Karpas-422 (cell line): ENCODE measurements around the gene AK8. TPM values are rescaled to one million over a fixed set of nuclear protein-coding genes. Genes with fewer than 3 reads are reported as not detected.

Experiments used
- DNase-seq: peaks from one replicate; pipeline ENCODE4 v3.0.0-alpha.2; 2015
- H2AFZ ChIP-seq: fragments of 200-600 bp; sonication (generic); 2 replicates; pipeline ENCODE4 v1.6.1; 2014; ENCODE audit warnings: antibody characterized with exemption, low read length, mixed read lengths
- H3K27ac ChIP-seq: fragments of 200-600 bp; sonication (generic); 2 replicates; pipeline ENCODE4 v1.5.1; 2014; ENCODE audit warnings: mild to moderate bottlenecking, low read length, moderate library complexity
- H3K27me3 ChIP-seq: fragments of 200-600 bp; sonication (generic); 2 replicates; pipeline ENCODE4 v1.6.1; 2014; ENCODE audit warnings: low read length, mixed read lengths
- H3K36me3 ChIP-seq: fragments of 200-600 bp; sonication (generic); 2 replicates; pipeline ENCODE4 v1.6.1; 2014; ENCODE audit warnings: low read length, mixed read lengths; ENCODE audit not compliant: insufficient read depth
- H3K4me1 ChIP-seq: fragments of 200-600 bp; sonication (generic); 2 replicates; pipeline ENCODE4 v1.6.1; 2014; ENCODE audit warnings: mild to moderate bottlenecking, low read length, mixed read lengths
- H3K4me2 ChIP-seq: fragments of 200-600 bp; sonication (generic); 2 replicates; pipeline ENCODE4 v1.6.1; 2014; ENCODE audit warnings: low read length, low read depth, mild to moderate bottlenecking; ENCODE audit not compliant: poor library complexity, severe bottlenecking
- H3K4me3 ChIP-seq: fragments of 200-600 bp; sonication (generic); 2 replicates; pipeline ENCODE4 v1.5.1; 2014; ENCODE audit warnings: mild to moderate bottlenecking, antibody characterized with exemption, low read length, mixed read lengths
- H3K79me2 ChIP-seq: fragments of 200-600 bp; sonication (generic); 2 replicates; pipeline ENCODE4 v1.6.1; 2014; ENCODE audit warnings: mild to moderate bottlenecking, low read length, mixed read lengths
- H3K9ac ChIP-seq: fragments of 200-600 bp; sonication (generic); 2 replicates; pipeline ENCODE4 v1.6.0; 2014; ENCODE audit warnings: low read length
- H3K9me2 ChIP-seq: fragments of 200-600 bp; sonication (generic), shearing (Covaris generic); replicated peaks from 2 replicates; pipeline ENCODE4 v1.6.0; 2014; ENCODE audit warnings: mild to moderate bottlenecking, low read length, moderate library complexity; ENCODE audit not compliant: insufficient read depth
- H3K9me3 ChIP-seq: fragments of 300-700, 200-600 bp; sonication (generic); 2 replicates; pipeline ENCODE4 v1.6.1; 2014; ENCODE audit warnings: low read length, mixed read lengths
- H4K20me1 ChIP-seq: fragments of 200-600 bp; sonication (generic); 2 replicates; pipeline ENCODE4 v1.6.1; 2014; ENCODE audit warnings: mild to moderate bottlenecking, antibody characterized with exemption, low read length, low read depth; ENCODE audit not compliant: insufficient read depth
- total RNA-seq: library from RNA; depleted of rRNA; stranded (reverse); fragments of >200 nt; shearing (Covaris generic); gene quantifications from 2 replicates; pipeline ENCODE4 v1.2.3, GENCODE V29; 2014; ENCODE audit warnings: low replicate concordance; rRNA removed

The AK8 gene
- total RNA-seq, 1 experiment from 2014 or later: not detected

- Histone ChIP-seq H3K27ac (no peak overlapping the region), H4K20me1 (no peaks in the 10 kb centered on the region), H3K9ac (no peak overlapping the region), H3K9me2 (no peaks in the 10 kb centered on the region), H2AFZ (no peak overlapping the region), H3K4me3 (no peak overlapping the region), H3K4me2 (no peak overlapping the region), H3K36me3 (peaks cover 59% of the 10 kb centered on the region), H3K79me2 (peaks cover 3% of the 10 kb centered on the region; the same call in 1 of the 2 replicates), H3K9me3 (no peaks in the 10 kb centered on the region), H3K4me1 (no peaks in the 10 kb centered on the region), H3K27me3 (no peaks in the 10 kb centered on the region)
- no peak for DNase-seq
These were observed 187.4 kb downstream of the AK8 start for GRCh38 chr9:132690696-132691095.

DNA sequence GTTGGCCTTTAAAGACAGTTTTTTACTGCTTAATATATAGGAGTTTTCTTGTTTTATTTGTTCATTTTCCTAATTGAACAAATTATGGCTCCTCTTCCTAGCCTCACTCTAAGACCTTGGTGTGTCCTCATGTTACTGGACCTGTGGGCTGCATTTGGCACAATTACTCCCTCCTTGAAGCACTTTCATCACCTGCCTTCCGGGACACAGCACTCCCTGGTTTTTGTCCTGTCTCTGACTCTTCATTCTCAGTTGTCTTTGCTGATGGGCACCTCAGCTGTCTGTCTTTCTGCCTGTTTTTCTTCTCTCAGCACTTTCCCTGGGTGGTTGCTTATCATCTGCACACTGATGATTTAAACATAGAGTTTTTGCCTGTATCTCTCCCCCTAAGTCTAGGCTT, 194.2 kb downstream of the AK8 start:
- Histone ChIP-seq H3K9me3 (no peaks in the 10 kb centered on the region), H3K27ac (no peak overlapping the region), H3K4me3 (no peak overlapping the region), H3K9me2 (no peaks in the 10 kb centered on the region), H3K36me3 (peaks cover 47% of the 10 kb centered on the region), H3K27me3 (no peaks in the 10 kb centered on the region), H3K79me2 (peaks cover 56% of the 10 kb centered on the region), H4K20me1 (peaks cover 19% of the 10 kb centered on the region), H3K4me2 (no peak overlapping the region), H3K9ac (no peak overlapping the region), H2AFZ (no peak overlapping the region), H3K4me1 (no peaks in the 10 kb centered on the region)
- no peak for DNase-seq

GRCh38 chr9:132681561-132681960, 196.5 kb downstream of the AK8 start:
- Histone ChIP-seq H3K27me3 (no peaks in the 10 kb centered on the region), H3K4me1 (no peaks in the 10 kb centered on the region), H3K9me2 (no peaks in the 10 kb centered on the region), H3K79me2 (peaks cover 79% of the 10 kb centered on the region), H3K27ac (no peak overlapping the region), H3K4me2 (no peak overlapping the region), H3K9ac (no peak overlapping the region), H4K20me1 (peaks cover 32% of the 10 kb centered on the region), H3K9me3 (no peaks in the 10 kb centered on the region), H3K4me3 (no peak overlapping the region), H2AFZ (no peak overlapping the region), H3K36me3 (peaks cover 45% of the 10 kb centered on the region)
- DNase-seq: no peak

DNA sequence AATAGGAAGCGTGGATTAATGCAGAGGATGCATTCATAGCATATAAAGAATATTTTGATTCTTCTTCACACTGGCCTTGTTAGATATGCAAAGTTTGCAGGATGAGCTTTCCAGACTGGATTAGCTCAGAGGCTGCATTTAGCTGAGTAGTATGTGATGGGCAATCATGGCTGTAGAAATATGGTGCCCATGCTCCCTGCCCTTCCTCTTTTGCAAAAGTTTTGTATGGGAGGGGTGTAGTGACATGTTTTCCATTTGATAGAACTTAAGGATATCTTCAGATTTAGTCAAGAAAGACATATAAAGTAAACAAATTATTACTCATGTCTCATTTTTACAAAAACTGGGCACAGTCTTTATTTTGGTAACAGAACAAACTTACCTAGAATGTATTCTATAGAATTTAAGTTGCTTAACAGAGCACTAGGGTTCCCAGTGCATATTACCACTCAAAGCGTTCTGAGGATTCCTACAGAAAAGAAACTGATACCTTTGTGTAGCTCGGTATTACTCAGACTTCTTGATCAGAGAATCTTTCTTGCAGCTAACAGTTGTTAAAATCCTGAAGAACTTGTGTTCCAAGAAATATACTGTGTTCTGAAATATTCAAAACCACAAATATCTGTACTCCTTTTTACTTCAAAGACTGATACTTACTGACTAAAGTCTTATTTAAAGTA, 198.0 kb downstream of the AK8 start:
- no peak overlapping the region for H3K27ac ChIP-seq
- no peak overlapping the region for H2AFZ ChIP-seq
- H3K79me2 ChIP-seq: peaks cover 88% of the 10 kb centered on the region
- H3K27me3 ChIP-seq: no peaks in the 10 kb centered on the region
- H3K9me2 ChIP-seq: no peaks in the 10 kb centered on the region
- H3K9me3 ChIP-seq: no peaks in the 10 kb centered on the region
- H4K20me1 ChIP-seq: peaks cover 38% of the 10 kb centered on the region
- no peak overlapping the region for H3K9ac ChIP-seq
- H3K36me3 ChIP-seq: peaks cover 36% of the 10 kb centered on the region
- no peaks in the 10 kb centered on the region for H3K4me1 ChIP-seq
- H3K4me3 ChIP-seq: no peak overlapping the region
- H3K4me2 ChIP-seq: no peak overlapping the region
- no peak for DNase-seq

GRCh38 chr9:132677976-132678375, 200.1 kb downstream of the AK8 start:
- Histone ChIP-seq H3K36me3 (peaks cover 26% of the 10 kb centered on the region), H3K9me2 (no peaks in the 10 kb centered on the region), H3K4me3 (no peak overlapping the region), H3K4me1 (no peaks in the 10 kb centered on the region), H3K4me2 (no peak overlapping the region), H3K79me2 (peaks cover 96% of the 10 kb centered on the region), H2AFZ (no peak overlapping the region), H3K27ac (no peak overlapping the region), H4K20me1 (peaks cover 48% of the 10 kb centered on the region), H3K9me3 (no peaks in the 10 kb centered on the region), H3K27me3 (no peaks in the 10 kb centered on the region), H3K9ac (no peak overlapping the region)
- no peak for DNase-seq

Other genes with a start within 250 kb of the AK8 start
- 19.5 and 21.8 TPM in 2 replicates for gene DDX31, start 208.3 kb downstream of the AK8 start, total RNA-seq
- 8.8 and 11.2 TPM in 2 replicates for gene GTF3C4, start 207.8 kb downstream of the AK8 start, total RNA-seq
- gene SPACA9, start 614 bp upstream of the AK8 start, total RNA-seq: 4.9 and 13.5 TPM in 2 replicates
- gene TSC1, start 66.3 kb upstream of the AK8 start, total RNA-seq: 33.4 and 59.2 TPM in 2 replicates
- 6.0 and 6.5 TPM in 2 replicates for gene GFI1B, start 100.4 kb upstream of the AK8 start, total RNA-seq
- gene GTF3C5, start 152.7 kb upstream of the AK8 start, total RNA-seq: 26.8 and 54.8 TPM in 2 replicates
- 0.19 and 1.9 TPM in 2 replicates for gene CEL, start 183.7 kb upstream of the AK8 start, total RNA-seq
- gene RALGDS, start 243.0 kb upstream of the AK8 start, total RNA-seq: 69.2 and 99.2 TPM in 2 replicates